ENCODE results near the gene DNAJC11.
"Not testable (repeated sequence)": the region's sequence is repeated elsewhere in the genome, so short reads cannot be mapped to it uniquely, and the experiment has no call there.

DNAJC11 gene

GRCh38 chr1:6601049-6601922, 100.3 kb downstream of the DNAJC11 start:
- H3K27ac ChIP-seq (ENCODE audit: insufficient read depth in 1 of 2, low read depth in 1 of 2, low read length in 2 of 2, poor library complexity in 1 of 2, severe bottlenecking in 2 of 2): peak overlapping the region; percentile 54 to 87
- peaks cover 10 to 58% (median 56%) of the 10 kb centered on the region in 4 experiments for H3K4me1 ChIP-seq (ENCODE audit: control extremely low read depth in 1 of 4, control insufficient read depth in 4 of 4, insufficient read depth in 4 of 4, low read length in 3 of 4)
- H3K27me3 ChIP-seq (replicated peaks in 2 of 5; ENCODE audit: control insufficient read depth in 4 of 5, insufficient read depth in 5 of 5, low read length in 4 of 5): no peaks in the 10 kb centered on the region
- ChIA-PET POLR2A (interaction anchor here (0.8 to 2.1 kb wide), 6 partner anchors 10 to 22 kb away, joined by 3 to 11 read pairs (median 5); partner anchors contain the start of gene ZBTB48), CTCF (interaction anchor here (1.0 to 6.5 kb wide), 9 partner anchors 12 to 46 kb away, joined by 3 to 48 read pairs (median 4); partner anchors contain the start of genes TAS1R1 and ZBTB48)
- H3K36me3 ChIP-seq (ENCODE audit: control insufficient read depth in 4 of 4, insufficient read depth in 4 of 4, low read length in 3 of 4): peaks cover 0 to 28% (median 21%) of the 10 kb centered on the region in 4 experiments
- peak overlapping the region; percentile 72 to 97 (median 89) for H3K4me3 ChIP-seq (ENCODE audit: control insufficient read depth in 1 of 7, extremely low read depth in 1 of 7, insufficient read depth in 4 of 7, low read depth in 2 of 7, low read length in 6 of 7)
- peak; percentile 86 to 95 (median 94) for DNase-seq
- WGBS (ENCODE audit: insufficient coverage): 0% methylated on average over 28 of the region's 40 CpGs
- no peaks in the 10 kb centered on the region for H3K9me3 ChIP-seq (ENCODE audit: control extremely low read depth in 1 of 5, control insufficient read depth in 4 of 5, insufficient read depth in 2 of 5, low read depth in 1 of 5, low read length in 4 of 5)

- WGBS (ENCODE audit: insufficient coverage): 16% methylated on average over 9 of the region's 10 CpGs
- H3K9me3 ChIP-seq (ENCODE audit: control extremely low read depth in 1 of 5, control insufficient read depth in 4 of 5, insufficient read depth in 2 of 5, low read depth in 1 of 5, low read length in 4 of 5): no peaks in the 10 kb centered on the region
- H3K27ac ChIP-seq (ENCODE audit: insufficient read depth in 1 of 2, low read depth in 1 of 2, low read length in 2 of 2, poor library complexity in 1 of 2, severe bottlenecking in 2 of 2): peak overlapping the region; percentile 22 to 87
- no peak for DNase-seq
- peaks cover 10 to 60% (median 56%) of the 10 kb centered on the region in 4 experiments for H3K4me1 ChIP-seq (ENCODE audit: control extremely low read depth in 1 of 4, control insufficient read depth in 4 of 4, insufficient read depth in 4 of 4, low read length in 3 of 4)
- H3K4me3 ChIP-seq (ENCODE audit: control insufficient read depth in 1 of 7, extremely low read depth in 1 of 7, insufficient read depth in 4 of 7, low read depth in 2 of 7, low read length in 6 of 7): peak overlapping the region; percentile 72 to 97 (median 89)
- H3K36me3 ChIP-seq (ENCODE audit: control insufficient read depth in 4 of 4, insufficient read depth in 4 of 4, low read length in 3 of 4): peaks cover 0 to 35% (median 25%) of the 10 kb centered on the region in 4 experiments
- CTCF ChIA-PET: interaction anchor here (1.0 to 6.5 kb wide), 8 partner anchors 11 to 43 kb away, joined by 3 to 48 read pairs (median 4); partner anchors contain the start of gene ZBTB48
- no peaks in the 10 kb centered on the region for H3K27me3 ChIP-seq (replicated peaks in 2 of 5; ENCODE audit: control insufficient read depth in 4 of 5, insufficient read depth in 5 of 5, low read length in 4 of 5)
- POLR2A ChIA-PET: interaction anchor here (0.7 to 1.7 kb wide), 3 partner anchors 9 to 20 kb away, joined by 3 to 8 read pairs (median 5); no protein-coding TSS in a partner anchor
Measured at GRCh38 chr1:6600410-6601048, 101.1 kb downstream of the DNAJC11 start.

GRCh38 chr1:6599991-6600390, 101.6 kb downstream of the DNAJC11 start:
- peak overlapping the region; percentile 72 to 97 (median 89) for H3K4me3 ChIP-seq (ENCODE audit: control insufficient read depth in 1 of 7, extremely low read depth in 1 of 7, insufficient read depth in 4 of 7, low read depth in 2 of 7, low read length in 6 of 7)
- H3K9me3 ChIP-seq (ENCODE audit: control extremely low read depth in 1 of 5, control insufficient read depth in 4 of 5, insufficient read depth in 2 of 5, low read depth in 1 of 5, low read length in 4 of 5); H3K27me3 ChIP-seq (replicated peaks in 2 of 5; ENCODE audit: control insufficient read depth in 4 of 5, insufficient read depth in 5 of 5, low read length in 4 of 5); DNase-seq: not testable (repeated sequence)
- CTCF ChIA-PET: interaction anchor here (0.6 to 6.5 kb wide), 8 partner anchors 10 to 47 kb away, joined by 3 to 48 read pairs (median 4); partner anchors contain the start of gene ZBTB48
- peaks cover 1 to 41% (median 30%) of the 10 kb centered on the region in 4 experiments for H3K36me3 ChIP-seq (ENCODE audit: control insufficient read depth in 4 of 4, insufficient read depth in 4 of 4, low read length in 3 of 4)
- 20% methylated on average over 6 of the region's 8 CpGs for WGBS (ENCODE audit: insufficient coverage)
- H3K27ac ChIP-seq (ENCODE audit: insufficient read depth in 1 of 2, low read depth in 1 of 2, low read length in 2 of 2, poor library complexity in 1 of 2, severe bottlenecking in 2 of 2): peak overlapping the region in 1 of 2 experiments; percentile 87
- peaks cover 10 to 61% (median 57%) of the 10 kb centered on the region in 4 experiments for H3K4me1 ChIP-seq (ENCODE audit: control extremely low read depth in 1 of 4, control insufficient read depth in 4 of 4, insufficient read depth in 4 of 4, low read length in 3 of 4)
- POLR2A ChIA-PET: interaction anchor here (0.7 to 1.7 kb wide), 2 partner anchors 18 to 19 kb away, joined by 3 to 8 read pairs; no protein-coding TSS in a partner anchor

GRCh38 chr1:6599141-6599975, 102.3 kb downstream of the DNAJC11 start:
- Histone ChIP-seq H3K4me1 (ENCODE audit: control extremely low read depth in 1 of 4, control insufficient read depth in 4 of 4, insufficient read depth in 4 of 4, low read length in 3 of 4) (peaks cover 10 to 59% (median 55%) of the 10 kb centered on the region in 4 experiments), H3K36me3 (ENCODE audit: control insufficient read depth in 4 of 4, insufficient read depth in 4 of 4, low read length in 3 of 4) (peaks cover 2 to 47% (median 33%) of the 10 kb centered on the region in 4 experiments), H3K4me3 (ENCODE audit: control insufficient read depth in 1 of 7, extremely low read depth in 1 of 7, insufficient read depth in 4 of 7, low read depth in 2 of 7, low read length in 6 of 7) (peak overlapping the region in 6 of 7 experiments; percentile 16 to 97 (median 60)), H3K9me3 (ENCODE audit: control extremely low read depth in 1 of 5, control insufficient read depth in 4 of 5, insufficient read depth in 2 of 5, low read depth in 1 of 5, low read length in 4 of 5) (no peaks in the 10 kb centered on the region), H3K27ac (ENCODE audit: insufficient read depth in 1 of 2, low read depth in 1 of 2, low read length in 2 of 2, poor library complexity in 1 of 2, severe bottlenecking in 2 of 2) (peak overlapping the region; percentile 25 to 66), H3K27me3 (replicated peaks in 2 of 5; ENCODE audit: control insufficient read depth in 4 of 5, insufficient read depth in 5 of 5, low read length in 4 of 5) (no peaks in the 10 kb centered on the region)
- ChIA-PET POLR2A (interaction anchor here (0.7 to 1.7 kb wide), 2 partner anchors 18 to 19 kb away, joined by 3 to 8 read pairs; no protein-coding TSS in a partner anchor), CTCF (interaction anchor here (0.6 to 6.5 kb wide), 8 partner anchors 10 to 46 kb away, joined by 3 to 48 read pairs (median 4); partner anchors contain the start of gene ZBTB48)
- 79% methylated on average over 26 of the region's 31 CpGs for WGBS (ENCODE audit: insufficient coverage)
- peak; percentile 60 to 84 (median 80) for DNase-seq

DNA sequence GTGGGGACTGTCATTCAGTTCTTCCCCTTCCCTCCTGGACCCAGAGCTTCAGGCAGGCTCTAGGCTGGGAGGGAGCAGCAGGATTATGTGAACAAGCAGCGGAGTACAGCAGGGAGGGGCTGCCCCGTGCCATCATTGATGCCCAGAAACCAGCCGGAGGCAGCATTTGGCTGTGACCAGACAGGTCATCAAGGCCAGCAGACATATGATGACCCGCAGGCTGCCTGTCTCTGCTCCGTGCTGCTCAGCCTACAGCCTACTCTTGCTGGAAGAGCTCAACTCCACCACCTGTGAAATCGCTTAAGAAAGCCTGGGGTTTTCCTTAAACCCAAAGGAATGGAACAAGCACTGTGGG, 103.9 kb downstream of the DNAJC11 start:
- Histone ChIP-seq H3K27me3 (replicated peaks in 2 of 5; ENCODE audit: control insufficient read depth in 4 of 5, insufficient read depth in 5 of 5, low read length in 4 of 5) (no peaks in the 10 kb centered on the region), H3K4me3 (ENCODE audit: control insufficient read depth in 1 of 7, extremely low read depth in 1 of 7, insufficient read depth in 4 of 7, low read depth in 2 of 7, low read length in 6 of 7) (no peak overlapping the region), H3K9me3 (ENCODE audit: control extremely low read depth in 1 of 5, control insufficient read depth in 4 of 5, insufficient read depth in 2 of 5, low read depth in 1 of 5, low read length in 4 of 5) (no peaks in the 10 kb centered on the region), H3K36me3 (ENCODE audit: control insufficient read depth in 4 of 4, insufficient read depth in 4 of 4, low read length in 3 of 4) (peaks cover 7 to 63% (median 47%) of the 10 kb centered on the region in 4 experiments), H3K27ac (ENCODE audit: insufficient read depth in 1 of 2, low read depth in 1 of 2, low read length in 2 of 2, poor library complexity in 1 of 2, severe bottlenecking in 2 of 2) (no peak overlapping the region), H3K4me1 (ENCODE audit: control extremely low read depth in 1 of 4, control insufficient read depth in 4 of 4, insufficient read depth in 4 of 4, low read length in 3 of 4) (peaks cover 7 to 52% (median 46%) of the 10 kb centered on the region in 4 experiments)
- CTCF ChIA-PET: interaction anchor here (0.9 to 1.9 kb wide), 3 partner anchors 9 to 37 kb away, joined by 3 to 12 read pairs (median 4); no protein-coding TSS in a partner anchor
- POLR2A ChIA-PET: no interaction called here
- WGBS (ENCODE audit: insufficient coverage): 97% methylated on average over 6 of the region's 6 CpGs
- DNase-seq: no peak
